GM12878 (cell line): Measurements from ENCODE around the gene ASB2.

Source experiments
- BRCA1 ChIP-seq: IDR thresholded peaks from 2 replicates; pipeline ENCODE4 v1.6.1; 2011; ENCODE audit warnings: low read depth, low read length, improper control_type of control experiment
- CTCF ChIP-seq, 3 experiments: IDR thresholded peaks in 2 of 3; conservative IDR thresholded peaks in 1 of 3; 2 replicates each; pipeline ENCODE4 v1.5.1; 2011; ENCODE audit warnings: low read depth in 3 of 3, low read length in 3 of 3, mild to moderate bottlenecking in 3 of 3, control low read depth in 2 of 3, moderate library complexity in 2 of 3, inconsistent platforms in 1 of 3, mixed read lengths in 1 of 3; ENCODE audit not compliant: control insufficient read depth in 2 of 3, insufficient read depth in 1 of 3; ENCODE audit errors: extremely low read depth in 1 of 3
- EZH2 ChIP-seq: IDR thresholded peaks from 2 replicates; pipeline ENCODE4 v1.6.1; 2012; ENCODE audit warnings: low read depth, mild to moderate bottlenecking, control low read depth, inconsistent platforms, low read length, borderline replicate concordance; ENCODE audit not compliant: control insufficient read depth
- FOS ChIP-seq: IDR thresholded peaks from 3 replicates; pipeline ENCODE4 v1.6.1; 2011; ENCODE audit warnings: borderline replicate concordance; ENCODE audit not compliant: insufficient read length; ENCODE audit errors: extremely low read depth
- YY1 ChIP-seq: IDR thresholded peaks from 2 replicates; pipeline ENCODE4 v1.6.1; 2011; ENCODE audit warnings: low read depth, mild to moderate bottlenecking, low read length

- no peak for TF ChIP-seq BRCA1
- no peak for TF ChIP-seq FOS
- TF ChIP-seq CTCF (IDR thresholded peaks at IDR 0.05 in 2 of 3, conservative IDR thresholded peaks at IDR 0.05 in 1 of 3; ENCODE audit: control insufficient read depth in 2 of 3, extremely low read depth in 1 of 3, insufficient read depth in 1 of 3, low read depth in 3 of 3, low read length in 3 of 3) = no peak
- no peak for TF ChIP-seq EZH2
- TF ChIP-seq YY1 = no peak
These were observed 86.5 kb downstream of the ASB2 start for GRCh38 chr14:93889739-93890483.
